Endothelial cell of umbilical vein (primary cell): ENCODE data around the gene ARSB.

Experiments
- EZH2 ChIP-seq: IDR thresholded peaks from 2 replicates; pipeline ENCODE4 v1.6.1; 2012; ENCODE audit warnings: borderline replicate concordance, low read depth, mild to moderate bottlenecking, moderate library complexity, low read length, inconsistent platforms; ENCODE audit not compliant: severe bottlenecking
- FOS ChIP-seq: IDR thresholded peaks from 2 replicates; pipeline ENCODE4 v1.6.1; 2011; ENCODE audit warnings: mild to moderate bottlenecking, low read length, moderate library complexity, borderline replicate concordance; ENCODE audit not compliant: insufficient read depth
- GATA2 ChIP-seq: IDR thresholded peaks from 2 replicates; pipeline ENCODE4 v1.7.0; 2011; ENCODE audit warnings: low read depth, mild to moderate bottlenecking, moderate library complexity, mixed read lengths, low read length; ENCODE audit not compliant: insufficient read length, insufficient read depth
- JUN ChIP-seq: IDR thresholded peaks from 2 replicates; pipeline ENCODE4 v1.6.1; 2011; ENCODE audit warnings: borderline replicate concordance, low read depth; ENCODE audit not compliant: insufficient read length, insufficient read depth
- MYC ChIP-seq: IDR thresholded peaks from one replicate; pipeline ENCODE4 v1.6.1; 2011; ENCODE audit warnings: mild to moderate bottlenecking, low read depth, low read length
- POLR2A ChIP-seq: IDR thresholded peaks from 2 replicates; pipeline ENCODE4 v1.6.1; 2012; ENCODE audit warnings: low read depth, mild to moderate bottlenecking, control low read depth, low read length
- POLR2AphosphoS5 ChIP-seq: IDR thresholded peaks from 2 replicates; pipeline ENCODE4 v1.6.1; 2012; ENCODE audit warnings: low read depth, mild to moderate bottlenecking, control low read depth, low read length, moderate library complexity; ENCODE audit not compliant: insufficient read depth
- TF ChIP-seq, protein P1 (sequence below), 2 donors: IDR thresholded peaks; 1 replicate in 1 of 2; 2 replicates in 1 of 2; pipeline ENCODE4 v1.5.1; 2011; ENCODE audit warnings: low read length in 2 of 2, mild to moderate bottlenecking in 2 of 2, moderate library complexity in 2 of 2, control low read depth in 1 of 2, inconsistent platforms in 1 of 2, low read depth in 1 of 2; ENCODE audit not compliant: insufficient read depth in 1 of 2; ENCODE audit errors: extremely low read depth in 1 of 2
- TF ChIP-seq, protein P2 (sequence below): IDR thresholded peaks from 2 replicates; pipeline ENCODE4 v1.6.1; 2011; ENCODE audit not compliant: insufficient read depth, insufficient read length

DNA sequence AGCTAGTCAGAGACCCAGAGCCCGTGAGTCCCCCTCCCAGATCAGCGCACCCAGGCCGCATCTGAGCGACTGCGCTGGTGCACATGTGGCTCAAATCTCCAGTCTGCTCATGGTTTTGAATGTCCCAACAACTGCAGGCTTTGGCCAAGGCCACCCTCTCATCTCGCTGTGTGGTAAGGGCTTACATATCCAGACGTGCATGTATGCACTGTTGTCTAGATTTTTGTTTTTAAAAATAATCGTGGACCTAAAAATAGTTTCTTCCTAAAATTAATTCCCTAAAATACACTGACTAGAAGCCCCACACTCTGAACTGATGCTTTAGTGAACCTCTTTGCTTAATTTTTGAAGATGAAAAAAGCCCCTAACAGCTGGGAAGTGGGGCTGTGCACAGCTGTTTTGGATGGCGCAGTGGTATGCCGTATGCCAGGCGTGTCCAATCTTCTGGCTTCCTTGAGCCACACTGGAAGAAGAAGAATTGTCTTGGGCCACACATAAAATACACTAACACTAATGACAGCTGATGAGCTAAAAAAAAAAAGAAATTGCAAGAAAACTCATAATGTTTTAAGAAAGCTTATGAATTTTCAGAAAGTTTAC, 193.5 kb downstream of the ARSB start:
- TF ChIP-seq POLR2A (no peak), EZH2 (no peak), POLR2AphosphoS5 (no peak), JUN (no peak), GATA2 (no peak), MYC (no peak), FOS (no peak)
- TF ChIP-seq, protein P1, sequence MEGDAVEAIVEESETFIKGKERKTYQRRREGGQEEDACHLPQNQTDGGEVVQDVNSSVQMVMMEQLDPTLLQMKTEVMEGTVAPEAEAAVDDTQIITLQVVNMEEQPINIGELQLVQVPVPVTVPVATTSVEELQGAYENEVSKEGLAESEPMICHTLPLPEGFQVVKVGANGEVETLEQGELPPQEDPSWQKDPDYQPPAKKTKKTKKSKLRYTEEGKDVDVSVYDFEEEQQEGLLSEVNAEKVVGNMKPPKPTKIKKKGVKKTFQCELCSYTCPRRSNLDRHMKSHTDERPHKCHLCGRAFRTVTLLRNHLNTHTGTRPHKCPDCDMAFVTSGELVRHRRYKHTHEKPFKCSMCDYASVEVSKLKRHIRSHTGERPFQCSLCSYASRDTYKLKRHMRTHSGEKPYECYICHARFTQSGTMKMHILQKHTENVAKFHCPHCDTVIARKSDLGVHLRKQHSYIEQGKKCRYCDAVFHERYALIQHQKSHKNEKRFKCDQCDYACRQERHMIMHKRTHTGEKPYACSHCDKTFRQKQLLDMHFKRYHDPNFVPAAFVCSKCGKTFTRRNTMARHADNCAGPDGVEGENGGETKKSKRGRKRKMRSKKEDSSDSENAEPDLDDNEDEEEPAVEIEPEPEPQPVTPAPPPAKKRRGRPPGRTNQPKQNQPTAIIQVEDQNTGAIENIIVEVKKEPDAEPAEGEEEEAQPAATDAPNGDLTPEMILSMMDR (IDR thresholded peaks at IDR 0.05; ENCODE audit: extremely low read depth in 1 of 2, insufficient read depth in 1 of 2, low read depth in 1 of 2, low read length in 2 of 2), result no peak
- TF ChIP-seq, protein P2, sequence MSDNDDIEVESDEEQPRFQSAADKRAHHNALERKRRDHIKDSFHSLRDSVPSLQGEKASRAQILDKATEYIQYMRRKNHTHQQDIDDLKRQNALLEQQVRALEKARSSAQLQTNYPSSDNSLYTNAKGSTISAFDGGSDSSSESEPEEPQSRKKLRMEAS, result no peak
